Measurements from ENCODE around the gene SLC35D1.

GRCh38 chr1:67084765-67085318 is 30.9 kb upstream of the SLC35D1 start:
- TF ChIP-seq CTCF (IDR thresholded peaks at IDR 0.05; ENCODE audit: poor library complexity) (no peak), EZH2 (IDR thresholded peaks at IDR 0.05; ENCODE audit: borderline replicate concordance) (no peak)

Data from hepatocyte (in vitro differentiated cells).